ENCODE measurements around the gene KDF1. TPM values are rescaled to one million over a fixed set of nuclear protein-coding genes. Genes with fewer than 3 reads are reported as not detected.

KDF1 gene
- total RNA-seq, 1 experiment from 2014 or later = 20.5 TPM

- no peak overlapping the region for H3K27ac ChIP-seq
- no peaks in the 10 kb centered on the region for H3K36me3 ChIP-seq (ENCODE audit: low read depth)
- peaks cover 23% of the 10 kb centered on the region; the same call in 1 of the 2 replicates for H3F3A ChIP-seq (ENCODE audit: insufficient read depth, low read depth)
- no peak for DNase-seq
- ChIA-PET POLR2A (ENCODE audit: unreplicated experiment) (no interaction called here), CTCF (no interaction called here)
- no peaks in the 10 kb centered on the region for H4K20me1 ChIP-seq (ENCODE audit: insufficient read depth)
- no peaks in the 10 kb centered on the region for H3K9me2 ChIP-seq (ENCODE audit: insufficient read depth)
- TF ChIP-seq EZH2 (IDR thresholded peaks at IDR 0.05; ENCODE audit: low read depth) (no peak), CTCF (conservative IDR thresholded peaks at IDR 0.05) (no peak)
- H3K79me2 ChIP-seq (ENCODE audit: low read depth) = 0 out of 2 replicates have a peak, but pooled peaks cover 2% of the 10 kb centered on the region
- BruUV-seq (replicated peaks) = no TSS peak
- no peaks in the 10 kb centered on the region for H3K27me3 ChIP-seq (ENCODE audit: insufficient read depth, low read depth)
- no peak overlapping the region for H3K4me3 ChIP-seq
- intact Hi-C loops (cut with micrococcal nuclease; ENCODE audit: unreplicated experiment) = no loop called here
- no peak overlapping the region for H2AFZ ChIP-seq
- H3K4me2 ChIP-seq = no peak overlapping the region
- H3K9me3 ChIP-seq (ENCODE audit: insufficient read depth, low read depth) = no peaks in the 10 kb centered on the region
- peaks cover 31% of the 10 kb centered on the region for H3K4me1 ChIP-seq (replicated peaks; ENCODE audit: insufficient read depth)
Observed at GRCh38 chr1:27005166-27005530, 44.9 kb upstream of the KDF1 start.

- no peaks in the 10 kb centered on the region for H4K20me1 ChIP-seq (ENCODE audit: insufficient read depth)
- H3K79me2 ChIP-seq (ENCODE audit: low read depth) = 0 out of 2 replicates have a peak, but pooled peaks cover 2% of the 10 kb centered on the region
- CTCF ChIA-PET = no interaction called here
- no TSS peak for BruUV-seq (replicated peaks)
- no peak for DNase-seq
- no peak for TF ChIP-seq CTCF (conservative IDR thresholded peaks at IDR 0.05)
- TF ChIP-seq EZH2 (IDR thresholded peaks at IDR 0.05; ENCODE audit: low read depth) = no peak
- intact Hi-C loops (cut with micrococcal nuclease; ENCODE audit: unreplicated experiment) = no loop called here
- H3K27me3 ChIP-seq (ENCODE audit: insufficient read depth, low read depth) = no peaks in the 10 kb centered on the region
- H3K9me3 ChIP-seq (ENCODE audit: insufficient read depth, low read depth) = no peaks in the 10 kb centered on the region
- H3K9me2 ChIP-seq (ENCODE audit: insufficient read depth) = no peaks in the 10 kb centered on the region
- peaks cover 31% of the 10 kb centered on the region for H3K4me1 ChIP-seq (replicated peaks; ENCODE audit: insufficient read depth)
- peaks cover 22% of the 10 kb centered on the region; the same call in 1 of the 2 replicates for H3F3A ChIP-seq (ENCODE audit: insufficient read depth, low read depth)
- POLR2A ChIA-PET (ENCODE audit: unreplicated experiment) = no interaction called here
- no peak overlapping the region for H2AFZ ChIP-seq
- no peak overlapping the region for H3K4me3 ChIP-seq
- H3K36me3 ChIP-seq (ENCODE audit: low read depth) = no peaks in the 10 kb centered on the region
- no peak overlapping the region for H3K4me2 ChIP-seq
- H3K27ac ChIP-seq = no peak overlapping the region
Observed at GRCh38 chr1:27004471-27005165, 44.4 kb upstream of the KDF1 start.

DNA sequence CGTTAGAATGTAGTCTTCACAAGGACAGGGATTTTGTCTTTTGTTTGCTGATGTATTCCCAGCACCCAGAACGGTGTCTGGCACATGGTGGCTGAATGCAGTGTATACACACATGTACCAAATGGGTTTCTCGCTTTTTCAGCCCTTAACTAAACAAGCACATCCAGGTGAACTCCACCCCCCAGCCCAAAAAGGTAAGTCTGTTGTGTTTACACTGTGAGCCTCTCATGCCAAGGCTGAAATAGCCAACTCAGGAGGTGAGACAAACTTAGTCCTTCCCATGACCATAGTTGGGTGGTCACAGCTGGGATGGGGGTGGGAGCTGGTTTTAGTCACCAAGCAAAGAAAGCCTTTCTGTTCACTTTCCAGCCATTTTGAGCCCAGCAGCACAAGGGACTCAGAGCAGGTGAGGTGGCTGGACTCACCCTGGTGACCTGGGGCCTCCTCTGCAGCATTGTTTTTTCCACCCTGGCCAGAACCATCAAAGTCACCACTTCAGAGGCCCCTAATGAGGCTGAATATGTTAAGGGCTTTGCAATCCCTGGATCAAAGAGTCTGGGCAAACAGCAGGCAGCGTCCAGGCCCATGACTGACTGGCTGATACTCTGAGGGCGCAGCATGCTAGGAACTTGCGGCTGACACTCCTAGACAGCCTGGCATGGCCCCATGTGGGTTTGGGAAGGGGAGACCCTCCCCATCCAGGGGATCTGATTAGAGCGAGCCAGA lies 43.6 kb upstream of the KDF1 start:
- ChIA-PET CTCF (no interaction called here), POLR2A (ENCODE audit: unreplicated experiment) (no interaction called here)
- no peak for DNase-seq
- Histone ChIP-seq H3K79me2 (ENCODE audit: low read depth) (no peaks in the 10 kb centered on the region), H3K4me3 (no peak overlapping the region), H3F3A (ENCODE audit: insufficient read depth, low read depth) (peaks cover 22% of the 10 kb centered on the region; the same call in 1 of the 2 replicates), H4K20me1 (ENCODE audit: insufficient read depth) (no peaks in the 10 kb centered on the region), H2AFZ (no peak overlapping the region), H3K4me1 (replicated peaks; ENCODE audit: insufficient read depth) (peaks cover 31% of the 10 kb centered on the region), H3K9me2 (ENCODE audit: insufficient read depth) (no peaks in the 10 kb centered on the region), H3K9me3 (ENCODE audit: insufficient read depth, low read depth) (no peaks in the 10 kb centered on the region), H3K27ac (no peak overlapping the region), H3K4me2 (no peak overlapping the region), H3K36me3 (ENCODE audit: low read depth) (no peaks in the 10 kb centered on the region), H3K27me3 (ENCODE audit: insufficient read depth, low read depth) (no peaks in the 10 kb centered on the region)
- BruUV-seq (replicated peaks) = no TSS peak
- TF ChIP-seq EZH2 (IDR thresholded peaks at IDR 0.05; ENCODE audit: low read depth) (no peak), CTCF (conservative IDR thresholded peaks at IDR 0.05) (no peak)
- intact Hi-C loops (cut with micrococcal nuclease; ENCODE audit: unreplicated experiment) = no loop called here

Measured in PC-9 (cell line).